Gastroesophageal sphincter (tissue), 3 donors: ENCODE data around the gene PRR32.

Source experiments
- CTCF ChIP-seq, 4 experiments: fragments of 200-600 bp in 2 of 4; fragments of 450-650 bp in 2 of 4; sonication (generic) in 1 of 4; IDR thresholded peaks; one replicate each; pipeline ENCODE4 v1.5.1; 2017 to 2019; ENCODE audit warnings: antibody characterized with exemption in 4 of 4, mild to moderate bottlenecking in 2 of 4, moderate library complexity in 2 of 4
- EP300 ChIP-seq: sonication (generic); formaldehyde crosslinking; IDR thresholded peaks from one replicate; pipeline ENCODE4 v1.6.1; 2017; ENCODE audit warnings: antibody characterized with exemption, mild to moderate bottlenecking

DNA sequence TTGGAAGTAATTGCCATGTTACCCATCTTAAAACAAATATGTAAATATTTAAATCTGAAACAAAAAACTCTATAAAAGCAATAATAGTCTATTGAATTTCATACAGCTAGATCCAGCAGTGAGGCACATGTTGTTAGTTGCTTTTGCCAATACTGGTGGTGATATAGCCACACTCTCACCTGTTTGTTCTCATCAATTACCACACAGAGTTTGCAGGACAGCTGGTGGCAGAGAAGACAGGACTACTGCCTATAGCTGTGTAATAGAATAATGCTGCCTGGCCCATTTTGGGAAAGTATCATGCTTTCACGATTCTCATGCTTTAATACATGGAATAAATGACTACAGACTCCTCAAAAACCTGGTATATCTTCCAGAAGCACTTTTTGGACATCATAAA lies 3.7 kb upstream of the PRR32 start:
- no peak for TF ChIP-seq CTCF (IDR thresholded peaks at IDR 0.05)
- no peak for TF ChIP-seq EP300
